COLO668 (cell line): ENCODE measurements around the gene FMN1.

ENCODE experiments used
- DNase-seq: peaks from one replicate; lab custom pipeline; 2025; ENCODE audit not compliant: unreplicated experiment; lab: John Stamatoyannopoulos, UW

FMN1 gene

GRCh38 chr15:32946210-32946609, 248.3 kb downstream of the FMN1 start:
- DNase-seq, result no peak

- no peak for DNase-seq
Observed at GRCh38 chr15:32944431-32944830, 250.1 kb downstream of the FMN1 start.

DNA sequence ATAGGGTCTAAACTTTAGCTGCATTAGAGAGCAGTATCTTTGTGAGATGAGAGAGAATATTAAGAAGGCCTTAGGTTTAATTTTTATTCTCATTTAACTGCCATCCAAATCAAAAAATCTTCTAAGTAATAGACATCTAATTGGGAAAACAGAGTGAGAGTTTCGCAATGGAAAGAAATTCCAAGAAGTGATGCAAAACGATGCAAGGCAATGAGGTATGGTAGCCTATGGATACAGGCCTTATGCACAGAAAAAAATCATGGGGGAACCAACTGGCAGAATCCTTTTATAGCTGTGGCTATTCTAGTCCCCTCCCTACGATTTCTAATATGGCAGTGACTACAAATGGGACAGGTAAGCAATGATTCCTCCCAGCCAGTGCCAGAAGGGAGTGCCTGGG, 250.8 kb downstream of the FMN1 start:
- no peak for DNase-seq

- DNase-seq, result no peak
Observed at GRCh38 chr15:32942401-32942841, 252.1 kb downstream of the FMN1 start.

- no peak for DNase-seq
Observed at GRCh38 chr15:32941823-32942222, 252.7 kb downstream of the FMN1 start.

DNA sequence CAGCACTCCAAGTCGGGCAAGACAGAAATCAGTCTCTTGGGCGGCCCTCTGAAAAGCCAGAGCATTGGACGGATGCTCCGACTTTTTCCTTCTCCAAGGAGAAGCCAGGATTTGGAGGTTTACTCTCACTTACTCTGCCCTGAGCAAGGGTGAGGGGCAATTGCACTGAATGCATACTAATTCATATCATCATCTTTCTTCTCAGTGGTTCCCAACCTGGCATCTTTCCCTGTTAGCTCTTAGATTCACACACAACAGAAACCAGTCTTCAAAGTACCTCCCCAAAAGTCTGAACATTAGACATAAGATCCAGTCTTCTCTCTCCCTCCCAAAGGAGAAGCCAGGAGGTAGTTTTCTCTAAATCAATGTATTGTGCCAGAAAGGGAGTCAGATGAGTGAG, 257.5 kb downstream of the FMN1 start:
- no peak for DNase-seq

- no peak for DNase-seq
Observed at GRCh38 chr15:32936283-32936918, 258.1 kb downstream of the FMN1 start.

GRCh38 chr15:32935139-32935538, 259.4 kb downstream of the FMN1 start:
- DNase-seq, result no peak

- DNase-seq, result no peak
Observed at GRCh38 chr15:32933236-32933635, 261.3 kb downstream of the FMN1 start.

DNA sequence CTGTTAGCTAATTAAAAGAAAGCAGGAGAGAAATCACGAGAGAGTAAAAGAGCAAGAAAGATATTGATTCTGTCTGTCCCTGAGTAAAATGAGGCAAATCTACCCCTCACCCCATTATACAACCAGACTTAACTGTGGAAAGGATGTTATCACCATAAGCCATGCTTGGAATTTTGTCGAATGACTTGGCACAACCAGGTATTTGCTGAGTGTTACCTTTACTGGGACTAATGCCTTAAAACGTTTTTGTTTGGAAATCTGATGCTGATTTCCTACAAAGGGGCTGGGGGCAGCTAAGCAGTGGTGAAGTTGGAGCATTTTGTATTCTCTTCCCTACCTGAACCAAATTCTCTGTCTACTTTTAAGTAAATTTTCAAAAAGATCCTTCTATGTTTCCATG, 265.6 kb downstream of the FMN1 start:
- DNase-seq, result no peak

GRCh38 chr15:32927124-32927523, 267.4 kb downstream of the FMN1 start:
- DNase-seq, result no peak

GRCh38 chr15:32923176-32923575, 271.3 kb downstream of the FMN1 start:
- DNase-seq, result no peak

- DNase-seq, result no peak
Observed at GRCh38 chr15:32922541-32922940, 272.0 kb downstream of the FMN1 start.

- DNase-seq, result no peak
Observed at GRCh38 chr15:32919749-32920414, 274.6 kb downstream of the FMN1 start.

- no peak for DNase-seq
Observed at GRCh38 chr15:32918547-32918946, 276.0 kb downstream of the FMN1 start.

GRCh38 chr15:32910839-32911238, 283.7 kb downstream of the FMN1 start:
- no peak for DNase-seq

- DNase-seq, result no peak
Observed at GRCh38 chr15:32909431-32909830, 285.1 kb downstream of the FMN1 start.

DNA sequence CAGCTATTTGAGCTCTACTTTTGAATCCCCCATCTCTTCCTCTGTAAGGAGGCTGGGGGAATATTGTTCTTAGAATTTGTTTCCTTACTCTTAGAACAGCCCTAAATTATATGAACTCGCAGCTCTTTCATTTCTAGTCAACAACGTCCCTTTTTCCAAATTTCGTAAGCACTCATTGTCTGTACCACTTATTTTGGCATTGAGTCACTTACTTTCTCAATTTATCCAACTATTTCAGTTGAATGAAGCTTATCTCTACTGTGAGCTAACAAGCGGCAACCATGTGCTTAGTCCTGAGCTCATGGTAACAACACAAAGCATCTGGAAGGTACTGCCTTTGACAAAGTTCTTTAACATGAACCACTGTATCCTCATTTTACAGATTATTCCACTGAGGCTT, 285.6 kb downstream of the FMN1 start:
- no peak for DNase-seq

DNA sequence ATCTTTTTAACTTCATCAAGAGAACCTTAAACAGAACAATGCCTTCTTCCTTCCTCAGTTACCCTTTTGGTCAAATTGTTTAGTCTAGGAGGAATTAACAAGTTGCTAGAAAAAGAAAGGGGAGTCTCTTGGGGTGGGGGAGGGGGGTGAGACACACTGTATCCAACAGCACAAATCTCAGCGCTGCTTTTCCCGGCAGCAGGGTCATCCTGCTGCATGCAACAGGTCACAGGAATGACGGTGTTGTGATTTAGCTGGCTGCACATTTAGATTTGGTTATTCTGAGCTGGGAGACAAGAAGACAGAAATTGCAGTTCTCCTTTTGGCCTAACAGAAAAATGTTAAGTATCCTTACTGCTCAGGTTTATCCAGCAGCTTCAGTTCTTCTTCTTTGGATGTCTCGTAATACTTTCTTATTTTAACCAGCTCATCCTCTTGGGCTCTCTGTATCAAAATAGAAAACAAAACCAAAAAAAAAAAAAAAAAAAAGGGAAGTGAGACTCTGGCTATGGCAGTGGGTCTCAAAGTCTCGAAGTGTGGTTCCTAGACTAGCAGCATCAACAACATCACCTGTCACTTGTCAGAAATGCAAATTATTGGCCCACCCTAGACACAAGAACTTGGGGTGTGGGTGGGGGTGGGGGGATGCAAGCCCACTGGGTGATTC, 286.2 kb downstream of the FMN1 start:
- DNase-seq, result no peak

DNA sequence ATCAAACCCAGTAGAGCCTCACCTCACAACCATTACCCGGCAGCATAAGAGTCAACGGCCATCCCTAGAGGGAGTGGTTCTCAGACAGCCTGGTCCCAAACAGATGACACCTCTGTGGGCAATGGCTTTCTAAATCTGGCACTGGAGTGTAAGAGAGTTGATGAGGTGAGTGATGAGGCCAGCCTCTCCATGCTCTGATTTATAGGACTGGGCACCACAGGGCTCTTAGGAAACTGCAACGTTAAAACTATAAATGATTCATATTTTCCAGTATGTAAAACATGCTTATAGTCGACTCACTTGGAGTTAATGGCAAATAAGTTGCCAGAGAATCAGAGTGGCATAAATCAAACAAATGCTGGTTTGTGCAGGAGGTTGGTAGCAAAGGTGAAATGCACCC, 289.0 kb downstream of the FMN1 start:
- DNase-seq, result no peak

DNA sequence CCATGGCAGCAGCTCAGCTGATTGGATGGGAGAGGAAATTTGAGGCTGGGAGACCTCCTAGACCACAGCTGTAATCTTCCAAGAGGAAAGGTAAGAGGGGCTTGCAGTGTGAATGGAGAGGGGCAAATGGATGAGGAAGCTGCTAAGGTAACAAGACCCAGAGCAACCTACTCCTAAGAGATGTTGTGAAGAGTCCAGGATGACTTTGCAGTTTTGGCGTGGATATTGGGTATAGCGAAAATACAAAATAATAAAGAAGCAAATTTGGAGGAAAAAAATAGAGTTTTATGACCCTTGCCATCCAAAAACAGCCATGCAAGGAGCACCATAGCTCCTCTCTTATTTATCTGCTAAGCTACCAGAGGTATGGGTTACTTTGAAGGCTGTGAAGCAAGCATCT, 290.1 kb downstream of the FMN1 start:
- no peak for DNase-seq

- DNase-seq, result no peak
Observed at GRCh38 chr15:32903591-32904290, 290.8 kb downstream of the FMN1 start.
